DMS53 treated with DMSO at 0.1 percent for 48 hours (cell line): ENCODE results near the gene BRI3.

Source experiments
- DNase-seq: peaks from one replicate; lab custom pipeline; 2025; ENCODE audit not compliant: unreplicated experiment; lab: John Stamatoyannopoulos, UW

Gene BRI3

GRCh38 chr7:98252425-98253054 is 28.9 kb upstream of the BRI3 start:
- DNase-seq: peak; percentile 71

- DNase-seq: no peak
These were observed 27.0 kb upstream of the BRI3 start for GRCh38 chr7:98254516-98254915.

GRCh38 chr7:98254951-98255610 is 26.4 kb upstream of the BRI3 start:
- no peak for DNase-seq

GRCh38 chr7:98256431-98256830 is 25.1 kb upstream of the BRI3 start:
- no peak for DNase-seq

GRCh38 chr7:98257701-98258100 is 23.8 kb upstream of the BRI3 start:
- DNase-seq: no peak

GRCh38 chr7:98265841-98266271 is 15.6 kb upstream of the BRI3 start:
- no peak for DNase-seq

GRCh38 chr7:98266840-98267239 is 14.6 kb upstream of the BRI3 start:
- no peak for DNase-seq

- DNase-seq: no peak
These were observed 14.2 kb upstream of the BRI3 start for GRCh38 chr7:98267303-98267702.

GRCh38 chr7:98276241-98276761 is 5.2 kb upstream of the BRI3 start:
- DNase-seq: no peak

GRCh38 chr7:98278408-98278807 is 3.1 kb upstream of the BRI3 start:
- no peak for DNase-seq

GRCh38 chr7:98278936-98279335 is 2.5 kb upstream of the BRI3 start:
- DNase-seq: no peak

GRCh38 chr7:98280296-98280695 is 1.2 kb upstream of the BRI3 start:
- DNase-seq: no peak

GRCh38 chr7:98281757-98282606 is 496 bp downstream of the BRI3 start:
- no peak for DNase-seq

- no peak for DNase-seq
These were observed 1.2 kb downstream of the BRI3 start for GRCh38 chr7:98282703-98283102.

GRCh38 chr7:98283127-98283886 is 1.8 kb downstream of the BRI3 start:
- DNase-seq: no peak

GRCh38 chr7:98283887-98284222 is 2.4 kb downstream of the BRI3 start:
- DNase-seq: no peak

GRCh38 chr7:98284335-98285036 is 3.0 kb downstream of the BRI3 start:
- DNase-seq: no peak

GRCh38 chr7:98285157-98286092 is 3.9 kb downstream of the BRI3 start:
- no peak for DNase-seq

- no peak for DNase-seq
These were observed 4.6 kb downstream of the BRI3 start for GRCh38 chr7:98286093-98286539.
